DOHH2 (cell line): ENCODE data around the gene DCST2.

Source experiments
- CTCF ChIP-seq: fragments of 200-600 bp; sonication (generic); IDR thresholded peaks from one replicate; pipeline ENCODE4 v1.5.1; 2014; ENCODE audit warnings: antibody characterized with exemption, mild to moderate bottlenecking, low read depth, low read length; ENCODE audit not compliant: poor library complexity, severe bottlenecking
- EZH2phosphoT487 ChIP-seq: fragments of 200-600 bp; sonication (generic); IDR thresholded peaks from 2 replicates; pipeline ENCODE4 v1.6.1; 2017; ENCODE audit warnings: borderline replicate concordance, mild to moderate bottlenecking, antibody characterized with exemption, low read length, moderate library complexity, mixed read lengths

- TF ChIP-seq CTCF (no peak), EZH2phosphoT487 (no peak)
Observed at GRCh38 chr1:155032886-155033285, 695 bp downstream of the DCST2 start.
